HepG2 (cell line): ENCODE data around the gene SP4. TPM values are rescaled to one million over a fixed set of nuclear protein-coding genes. Genes with fewer than 3 reads are reported as not detected.

ENCODE experiments used
- ELF1 ChIP-seq: sonication (generic); formaldehyde crosslinking; IDR thresholded peaks from 2 replicates; pipeline ENCODE4 v1.4.0; 2020; ENCODE audit warnings: missing genetic modification reagents
- MAF1 ChIP-seq: sonication (generic); formaldehyde crosslinking; IDR thresholded peaks from 2 replicates; pipeline ENCODE4 v1.5.0; 2020; ENCODE audit warnings: missing genetic modification reagents, borderline replicate concordance
- MBD4 ChIP-seq: IDR thresholded peaks from 2 replicates; pipeline ENCODE4 v1.6.1; 2012; ENCODE audit warnings: low read length, inconsistent platforms, borderline replicate concordance
- NFIC ChIP-seq: IDR thresholded peaks from 2 replicates; pipeline ENCODE4 v1.6.1; 2012; ENCODE audit warnings: mild to moderate bottlenecking, low read length, inconsistent platforms
- NR2F1 ChIP-seq, 2 experiments: fragments of 450-650 bp in 1 of 2; formaldehyde crosslinking in 1 of 2; IDR thresholded peaks; 2 replicates each; pipeline versions ENCODE4 v1.5.0 to v1.6.1; 2016 to 2020; ENCODE audit warnings: mild to moderate bottlenecking in 1 of 2, missing compliant biosample characterization in 1 of 2, missing genetic modification reagents in 1 of 2, moderate library complexity in 1 of 2
- ZBTB8A ChIP-seq: sonication (generic); formaldehyde crosslinking; IDR thresholded peaks from 2 replicates; pipeline ENCODE4 v1.4.0; 2020; ENCODE audit warnings: mild to moderate bottlenecking, low read depth, missing genetic modification reagents, borderline replicate concordance
- ZNF460 ChIP-seq: sonication (generic); formaldehyde crosslinking; IDR thresholded peaks from 2 replicates; pipeline ENCODE4 v1.5.1; 2020; ENCODE audit warnings: missing genetic modification reagents, mild to moderate bottlenecking, borderline replicate concordance
- ZNF501 ChIP-seq: sonication (generic); formaldehyde crosslinking; IDR thresholded peaks from 2 replicates; pipeline ENCODE4 v1.5.1; 2020; ENCODE audit warnings: mild to moderate bottlenecking, moderate library complexity, missing genetic modification reagents
- polyA plus RNA-seq, 8 experiments: library from polyadenylated mRNA; depleted of rRNA in 3 of 8; stranded (reverse) in 7 of 8; unstranded in 1 of 8; fragments of >200 nt; fragmentation: Illumina TruSeq in 4 of 8; extraction: Trizol in 4 of 8; gene quantifications; 2 replicates each; pipeline versions ENCODE4 v1.2.1 to v1.2.3, GENCODE V29; 2011 to 2016; ENCODE audit warnings: low read depth in 4 of 8, missing spikeins in 1 of 8, mixed read lengths in 1 of 8; ENCODE audit not compliant: insufficient read depth in 1 of 8
- total RNA-seq, 5 experiments: library from RNA; depleted of rRNA; stranded (reverse); fragments of >200 nt; fragmentation: Illumina TruSeq; extraction: Trizol; gene quantifications; 2 replicates each; pipeline ENCODE4 v1.2.3, GENCODE V29; 2016; ENCODE audit warnings: low read depth in 1 of 5
- TF ChIP-seq, protein P1 (sequence below): sonication (generic); formaldehyde crosslinking; IDR thresholded peaks from 2 replicates; pipeline ENCODE4 v1.4.0; 2020; ENCODE audit warnings: mild to moderate bottlenecking, missing genetic modification reagents
- TF ChIP-seq, protein P2 (sequence below): sonication (generic); formaldehyde crosslinking; IDR thresholded peaks from 2 replicates; pipeline ENCODE4 v1.4.0; 2020; ENCODE audit warnings: missing genetic modification reagents, low read depth, mild to moderate bottlenecking, borderline replicate concordance

The SP4 gene
- total and polyA plus RNA-seq, 2 of the 13 experiments (the other 11 are each of a cell fraction or from before 2014, with no cell fraction given) = 2.7 to 4.8 TPM

DNA sequence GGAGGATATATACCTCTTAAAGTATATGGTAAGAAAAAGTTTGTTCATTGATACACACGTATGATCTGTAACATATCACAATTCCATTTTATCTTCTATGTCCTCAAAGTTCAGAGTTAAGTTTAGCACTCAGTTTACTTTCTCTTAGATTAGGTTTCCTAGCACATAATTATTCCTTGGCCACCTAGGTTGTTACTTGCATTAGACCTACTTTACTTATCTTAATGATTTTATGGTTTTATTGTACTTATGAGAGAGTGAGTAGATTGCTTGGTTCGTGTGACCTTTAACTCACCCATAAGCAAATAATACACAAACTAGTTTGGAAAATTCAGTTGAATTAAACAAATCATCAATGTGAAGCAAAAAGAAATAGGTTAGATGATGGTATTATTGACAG, 33.9 kb upstream of the SP4 start (continued):
- TF ChIP-seq, protein P1, sequence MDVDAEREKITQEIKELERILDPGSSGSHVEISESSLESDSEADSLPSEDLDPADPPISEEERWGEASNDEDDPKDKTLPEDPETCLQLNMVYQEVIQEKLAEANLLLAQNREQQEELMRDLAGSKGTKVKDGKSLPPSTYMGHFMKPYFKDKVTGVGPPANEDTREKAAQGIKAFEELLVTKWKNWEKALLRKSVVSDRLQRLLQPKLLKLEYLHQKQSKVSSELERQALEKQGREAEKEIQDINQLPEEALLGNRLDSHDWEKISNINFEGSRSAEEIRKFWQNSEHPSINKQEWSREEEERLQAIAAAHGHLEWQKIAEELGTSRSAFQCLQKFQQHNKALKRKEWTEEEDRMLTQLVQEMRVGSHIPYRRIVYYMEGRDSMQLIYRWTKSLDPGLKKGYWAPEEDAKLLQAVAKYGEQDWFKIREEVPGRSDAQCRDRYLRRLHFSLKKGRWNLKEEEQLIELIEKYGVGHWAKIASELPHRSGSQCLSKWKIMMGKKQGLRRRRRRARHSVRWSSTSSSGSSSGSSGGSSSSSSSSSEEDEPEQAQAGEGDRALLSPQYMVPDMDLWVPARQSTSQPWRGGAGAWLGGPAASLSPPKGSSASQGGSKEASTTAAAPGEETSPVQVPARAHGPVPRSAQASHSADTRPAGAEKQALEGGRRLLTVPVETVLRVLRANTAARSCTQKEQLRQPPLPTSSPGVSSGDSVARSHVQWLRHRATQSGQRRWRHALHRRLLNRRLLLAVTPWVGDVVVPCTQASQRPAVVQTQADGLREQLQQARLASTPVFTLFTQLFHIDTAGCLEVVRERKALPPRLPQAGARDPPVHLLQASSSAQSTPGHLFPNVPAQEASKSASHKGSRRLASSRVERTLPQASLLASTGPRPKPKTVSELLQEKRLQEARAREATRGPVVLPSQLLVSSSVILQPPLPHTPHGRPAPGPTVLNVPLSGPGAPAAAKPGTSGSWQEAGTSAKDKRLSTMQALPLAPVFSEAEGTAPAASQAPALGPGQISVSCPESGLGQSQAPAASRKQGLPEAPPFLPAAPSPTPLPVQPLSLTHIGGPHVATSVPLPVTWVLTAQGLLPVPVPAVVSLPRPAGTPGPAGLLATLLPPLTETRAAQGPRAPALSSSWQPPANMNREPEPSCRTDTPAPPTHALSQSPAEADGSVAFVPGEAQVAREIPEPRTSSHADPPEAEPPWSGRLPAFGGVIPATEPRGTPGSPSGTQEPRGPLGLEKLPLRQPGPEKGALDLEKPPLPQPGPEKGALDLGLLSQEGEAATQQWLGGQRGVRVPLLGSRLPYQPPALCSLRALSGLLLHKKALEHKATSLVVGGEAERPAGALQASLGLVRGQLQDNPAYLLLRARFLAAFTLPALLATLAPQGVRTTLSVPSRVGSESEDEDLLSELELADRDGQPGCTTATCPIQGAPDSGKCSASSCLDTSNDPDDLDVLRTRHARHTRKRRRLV (CRISPR knock-in tag) = no peak
- TF ChIP-seq MBD4 = no peak
- no peak for TF ChIP-seq NR2F1 (CRISPR knock-in tag; IDR thresholded peaks at IDR 0.05)
- TF ChIP-seq ELF1 = no peak
- TF ChIP-seq NFIC = no peak
- TF ChIP-seq MAF1 (CRISPR knock-in tag) = no peak
- TF ChIP-seq ZNF501 (CRISPR knock-in tag) = no peak
- TF ChIP-seq, protein P2, sequence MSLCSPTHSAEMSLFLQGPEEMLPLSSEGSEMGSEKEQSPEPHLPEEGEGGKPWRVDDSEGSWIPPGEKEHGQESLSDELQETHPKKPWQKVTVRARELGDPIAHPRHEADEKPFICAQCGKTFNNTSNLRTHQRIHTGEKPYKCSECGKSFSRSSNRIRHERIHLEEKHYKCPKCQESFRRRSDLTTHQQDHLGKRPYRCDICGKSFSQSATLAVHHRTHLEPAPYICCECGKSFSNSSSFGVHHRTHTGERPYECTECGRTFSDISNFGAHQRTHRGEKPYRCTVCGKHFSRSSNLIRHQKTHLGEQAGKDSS = no peak
- TF ChIP-seq ZNF460 = no peak
- no peak for TF ChIP-seq ZBTB8A
- TF ChIP-seq, all 625 proteins: peak for 0
